ENCODE results near the gene PLXNB1.

DNA sequence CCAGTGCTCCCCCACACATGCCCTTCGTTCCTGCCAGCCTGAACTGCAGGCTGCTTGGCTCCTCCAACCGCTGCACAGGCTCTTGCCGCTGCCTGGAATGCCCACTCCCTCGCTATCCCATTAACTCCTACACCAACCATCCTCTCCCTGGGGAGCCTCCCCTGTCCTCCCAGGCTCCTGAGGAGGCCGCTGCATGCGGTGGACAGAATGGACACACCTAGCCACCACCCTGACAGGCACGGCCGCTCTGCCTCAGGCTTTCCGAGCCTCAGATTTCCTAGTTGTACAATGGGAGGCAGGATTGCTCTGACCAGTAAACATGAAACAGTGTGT, 2.3 kb downstream of the PLXNB1 start:
- TF ChIP-seq, protein P1, sequence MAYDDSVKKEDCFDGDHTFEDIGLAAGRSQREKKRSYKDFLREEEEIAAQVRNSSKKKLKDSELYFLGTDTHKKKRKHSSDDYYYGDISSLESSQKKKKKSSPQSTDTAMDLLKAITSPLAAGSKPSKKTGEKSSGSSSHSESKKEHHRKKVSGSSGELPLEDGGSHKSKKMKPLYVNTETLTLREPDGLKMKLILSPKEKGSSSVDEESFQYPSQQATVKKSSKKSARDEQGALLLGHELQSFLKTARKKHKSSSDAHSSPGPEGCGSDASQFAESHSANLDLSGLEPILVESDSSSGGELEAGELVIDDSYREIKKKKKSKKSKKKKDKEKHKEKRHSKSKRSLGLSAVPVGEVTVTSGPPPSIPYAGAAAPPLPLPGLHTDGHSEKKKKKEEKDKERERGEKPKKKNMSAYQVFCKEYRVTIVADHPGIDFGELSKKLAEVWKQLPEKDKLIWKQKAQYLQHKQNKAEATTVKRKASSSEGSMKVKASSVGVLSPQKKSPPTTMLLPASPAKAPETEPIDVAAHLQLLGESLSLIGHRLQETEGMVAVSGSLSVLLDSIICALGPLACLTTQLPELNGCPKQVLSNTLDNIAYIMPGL (CRISPR knock-in tag; IDR thresholded peaks at IDR 0.05; ENCODE audit: borderline replicate concordance) = no peak
- TF ChIP-seq SREBF2 (IDR thresholded peaks at IDR 0.05) = no peak

Data from A549 (cell line).